H1 (cell line): ENCODE results near the gene KCNMA1. TPM values are rescaled to one million over a fixed set of nuclear protein-coding genes. Genes with fewer than 3 reads are reported as not detected.
A peak's percentile ranks its signal among the peaks of the same experiment; 100 is the strongest.

Experiments
- CTCF ChIA-PET: fragments of 300-600 bp; sonication (Branson Sonifier 250); formaldehyde crosslinking; loops from one replicate; lab custom pipeline; 2021; ENCODE audit not compliant: partially characterized antibody; lab: Charles Lee
- POLR2A ChIA-PET: fragments of 300-600 bp; sonication (Branson Sonifier 250); formaldehyde crosslinking; loops from one replicate; lab custom pipeline; 2021; ENCODE audit warnings: inconsistent platforms; ENCODE audit not compliant: partially characterized antibody; lab: Charles Lee
- DNase-seq, 2 experiments: peaks; one replicate each; pipeline versions ENCODE4 v3.0.0 to v3.0.0-alpha.2; 2010 to 2022; ENCODE audit warnings: low spot score in 2 of 2, low read depth in 1 of 2, mixed read lengths in 1 of 2
- FAIRE-seq: peaks from 2 replicates; lab custom pipeline; 2011; peaks lifted over from hg19 to GRCh38; lab: Jason Lieb, UNC
- H2AFZ ChIP-seq: 2 replicates; pipeline ENCODE4 v1.8.1; 2012; ENCODE audit warnings: low read length, inconsistent platforms
- H2AK5ac ChIP-seq: 2 replicates; pipeline ENCODE4 v1.6.1; 2013; ENCODE audit warnings: low read depth, low read length
- H2BK120ac ChIP-seq: replicated peaks from 2 replicates; pipeline ENCODE3; 2013; ENCODE audit warnings: low read depth, low read length, inconsistent platforms
- H2BK12ac ChIP-seq: 2 replicates; pipeline ENCODE4 v1.6.1; 2013; ENCODE audit warnings: low read depth, low read length
- H2BK15ac ChIP-seq: 2 replicates; pipeline ENCODE4 v1.6.1; 2013; ENCODE audit warnings: low read length
- H2BK20ac ChIP-seq: 2 replicates; pipeline ENCODE4 v1.6.1; 2013; ENCODE audit warnings: low read length
- H2BK5ac ChIP-seq: 2 replicates; pipeline ENCODE4 v1.6.1; 2013; ENCODE audit warnings: low read depth, low read length
- H3K14ac ChIP-seq: 2 replicates; pipeline ENCODE4 v1.6.1; 2013; ENCODE audit warnings: inconsistent platforms; ENCODE audit not compliant: insufficient read length
- H3K18ac ChIP-seq: 2 replicates; pipeline ENCODE4 v1.6.1; 2013; ENCODE audit warnings: low read length; ENCODE audit errors: extremely low read depth
- H3K23ac ChIP-seq: 2 replicates; pipeline ENCODE4 v1.6.1; 2013; ENCODE audit warnings: inconsistent platforms; ENCODE audit not compliant: insufficient read length
- H3K23me2 ChIP-seq: 2 replicates; pipeline ENCODE4 v1.6.1; 2013; ENCODE audit warnings: low read depth, low read length
- H3K27ac ChIP-seq: 2 replicates; pipeline ENCODE4 v1.6.1; 2011; ENCODE audit warnings: low read depth, low read length, inconsistent platforms
- H3K27me3 ChIP-seq, 4 experiments: replicated peaks in 1 of 4; 1 replicate in 1 of 4; 2 replicates in 3 of 4; pipeline versions ENCODE4 v1.6.1 to v1.8.1; 2011 to 2013; ENCODE audit warnings: low read length in 3 of 4, mild to moderate bottlenecking in 3 of 4, inconsistent platforms in 2 of 4, mixed read lengths in 2 of 4, moderate library complexity in 1 of 4; ENCODE audit not compliant: control insufficient read depth in 3 of 4, insufficient read depth in 3 of 4; ENCODE audit errors: extremely low read depth in 1 of 4
- H3K36me3 ChIP-seq, 4 experiments: 2 replicates each; pipeline versions ENCODE4 v1.6.1 to v1.8.1; 2011 to 2013; ENCODE audit warnings: mild to moderate bottlenecking in 4 of 4, low read length in 3 of 4, moderate library complexity in 2 of 4, control low read depth in 1 of 4, inconsistent platforms in 1 of 4; ENCODE audit not compliant: insufficient read depth in 4 of 4, control insufficient read depth in 2 of 4
- H3K4ac ChIP-seq: replicated peaks from 2 replicates; pipeline ENCODE3; 2013; ENCODE audit warnings: low read length, low read depth, mixed read lengths, inconsistent platforms; ENCODE audit not compliant: insufficient read length
- H3K4me1 ChIP-seq, 4 experiments: replicated peaks in 1 of 4; 1 replicate in 1 of 4; 2 replicates in 3 of 4; pipeline versions ENCODE4 v1.6.1 to v1.8.1; 2011 to 2013; ENCODE audit warnings: low read length in 3 of 4, inconsistent platforms in 2 of 4, mixed read lengths in 1 of 4; ENCODE audit not compliant: insufficient read depth in 4 of 4, control insufficient read depth in 3 of 4
- H3K4me2 ChIP-seq, 2 experiments: 2 replicates each; pipeline versions ENCODE4 v1.6.1 to v1.8.1; 2011 to 2013; ENCODE audit warnings: low read depth in 2 of 2, low read length in 2 of 2, control low read depth in 1 of 2, inconsistent platforms in 1 of 2, mild to moderate bottlenecking in 1 of 2; ENCODE audit not compliant: insufficient read depth in 1 of 2
- H3K4me3 ChIP-seq, 4 experiments: fragments of 200-600, 300-600 bp in 1 of 4; sonication (generic), shearing (Covaris generic), sonication (Bioruptor Twin) in 1 of 4; 2 replicates each; pipeline versions ENCODE4 v1.5.1 to v1.8.1; 2011 to 2016; ENCODE audit warnings: low read length in 4 of 4, low read depth in 3 of 4, control low read depth in 2 of 4, inconsistent platforms in 2 of 4, mild to moderate bottlenecking in 2 of 4, mixed read lengths in 1 of 4, moderate library complexity in 1 of 4; ENCODE audit not compliant: insufficient read depth in 2 of 4; ENCODE audit errors: extremely low read depth in 1 of 4
- H3K56ac ChIP-seq: replicated peaks from 2 replicates; pipeline ENCODE3; 2013; ENCODE audit warnings: low read depth, mild to moderate bottlenecking, mixed read lengths, low read length, inconsistent platforms; ENCODE audit not compliant: insufficient read length
- H3K79me1 ChIP-seq: 2 replicates; pipeline ENCODE4 v1.6.1; 2013; ENCODE audit warnings: low read depth, low read length, control low read depth
- H3K79me2 ChIP-seq, 2 experiments: 2 replicates each; pipeline versions ENCODE4 v1.6.1 to v1.8.1; 2012 to 2013; ENCODE audit warnings: low read length in 2 of 2, mild to moderate bottlenecking in 2 of 2, inconsistent platforms in 1 of 2; ENCODE audit not compliant: insufficient read depth in 2 of 2, control insufficient read depth in 1 of 2
- H3K9ac ChIP-seq, 4 experiments: replicated peaks in 1 of 4; 1 replicate in 1 of 4; 2 replicates in 3 of 4; pipeline versions ENCODE4 v1.6.1 to v1.8.1; 2011 to 2013; ENCODE audit warnings: low read depth in 3 of 4, low read length in 3 of 4, control low read depth in 2 of 4, mild to moderate bottlenecking in 2 of 4, moderate library complexity in 2 of 4, inconsistent platforms in 1 of 4; ENCODE audit errors: extremely low read depth in 1 of 4
- H3K9me3 ChIP-seq, 2 experiments: 2 replicates each; pipeline versions ENCODE4 v1.6.1 to v1.8.1; 2012 to 2013; ENCODE audit warnings: mild to moderate bottlenecking in 2 of 2, moderate library complexity in 2 of 2, control low read depth in 1 of 2, inconsistent platforms in 1 of 2, low read depth in 1 of 2, low read length in 1 of 2, mixed read lengths in 1 of 2; ENCODE audit not compliant: insufficient read depth in 2 of 2
- H4K20me1 ChIP-seq, 2 experiments: replicated peaks in 1 of 2; 2 replicates each; pipeline versions ENCODE3 to v1.8.1; 2011 to 2013; ENCODE audit warnings: inconsistent platforms in 2 of 2, low read length in 2 of 2, mild to moderate bottlenecking in 1 of 2; ENCODE audit not compliant: insufficient read depth in 2 of 2, control insufficient read depth in 1 of 2
- H4K5ac ChIP-seq: 2 replicates; pipeline ENCODE4 v1.6.1; 2013; ENCODE audit warnings: low read length, low read depth, mixed read lengths, inconsistent platforms; ENCODE audit not compliant: insufficient read length
- H4K8ac ChIP-seq: 2 replicates; pipeline ENCODE4 v1.8.0; 2013; ENCODE audit warnings: mild to moderate bottlenecking, moderate library complexity, low read length, inconsistent platforms; ENCODE audit not compliant: insufficient read depth; ENCODE audit errors: extremely low read depth
- H4K91ac ChIP-seq: replicated peaks from 2 replicates; pipeline ENCODE3; 2013; ENCODE audit warnings: low read length, mixed read lengths, inconsistent platforms; ENCODE audit not compliant: insufficient read length
- E2F6 ChIP-seq: IDR thresholded peaks from 2 replicates; pipeline ENCODE4 v1.6.1; 2012; ENCODE audit warnings: inconsistent platforms
- MAX ChIP-seq: IDR thresholded peaks from 2 replicates; pipeline ENCODE4 v1.6.1; 2012; ENCODE audit warnings: inconsistent platforms
- USF2 ChIP-seq: IDR thresholded peaks from 2 replicates; pipeline ENCODE4 v1.6.1; 2011; ENCODE audit warnings: low read length, improper control_type of control experiment
- WGBS, 2 experiments: shearing (Covaris generic) in 1 of 2; methylation state at CpG; one replicate each; pipeline versions ENCODE4 v1.1.6 to v1.1.7; 2013 to 2015; ENCODE audit warnings: low lambda C conversion rate in 2 of 2, mixed read lengths in 2 of 2, inconsistent platforms in 1 of 2, low coverage in 1 of 2, missing lambda C conversion rate in 1 of 2; ENCODE audit not compliant: insufficient replicate concordance in 2 of 2, insufficient coverage in 1 of 2, insufficient read length in 1 of 2; ENCODE audit errors: extremely low coverage in 1 of 2, missing lambda C conversion rate in 1 of 2; 5-methylcytosine and 5-hydroxymethylcytosine counted together
- polyA plus RNA-seq, 7 experiments: library from polyadenylated mRNA; depleted of rRNA in 3 of 7; stranded (reverse) in 5 of 7; unstranded in 2 of 7; fragments of >200 nt in 5 of 7; fragments of 200-250 nt in 2 of 7; gene quantifications; 1 replicate in 5 of 7; 2 replicates in 1 of 7; 4 replicates in 1 of 7; pipeline versions ENCODE4 v1.2.1 to v1.2.3, GENCODE V29; 2011 to 2013; ENCODE audit warnings: missing spikeins in 2 of 7, mixed read lengths in 2 of 7
- total RNA-seq: library from RNA; stranded (reverse); fragmentation: NEBNext Ultra II Directional; extraction: Animal tissue kit (Norgen Biotek cat#: 25700); gene quantifications from 2 replicates; pipeline ENCODE4 v1.2.1, GENCODE V29; 2021

Gene KCNMA1
- total and polyA plus RNA-seq, 2 of the 8 experiments (the other 6 are each of a cell fraction or from before 2014, with no cell fraction given): 10.2 to 11.1 TPM

DNA sequence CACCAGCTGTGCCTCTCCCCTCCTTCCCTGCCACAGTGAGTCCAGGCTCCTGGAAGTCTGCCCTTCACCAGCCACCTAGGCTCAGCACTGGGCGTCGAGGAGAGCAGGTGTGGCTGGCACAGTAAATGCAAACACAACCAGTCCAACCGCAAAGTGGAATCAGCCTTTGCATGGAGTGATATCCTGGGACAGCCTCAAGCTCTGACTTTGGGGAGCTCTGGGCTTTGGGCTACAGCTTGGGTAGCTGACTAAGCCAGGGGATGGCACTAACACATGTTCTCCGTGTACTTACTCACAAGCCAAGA is 312.4 kb downstream of the KCNMA1 start:
- Histone ChIP-seq H4K20me1 (no peaks in the 10 kb centered on the region), H3K56ac (no peak overlapping the region), H2BK5ac (no peak overlapping the region), H3K79me1 (no peaks in the 10 kb centered on the region), H4K5ac (no peak overlapping the region), H3K18ac (no peak overlapping the region), H4K91ac (no peak overlapping the region), H3K23me2 (no peaks in the 10 kb centered on the region), H2BK120ac (no peak overlapping the region), H2BK12ac (peak overlapping the region; percentile 41; the same call in 1 of the 2 replicates), H2BK20ac (no peak overlapping the region), H3K4me3 (no peak overlapping the region), H2BK15ac (no peak overlapping the region), H3K4me2 (peak overlapping the region in 1 of 2 experiments; percentile 26; a peak in 2 of 4 replicates), H3K4ac (no peak overlapping the region), H3K36me3 (no peaks in the 10 kb centered on the region), H3K9ac (no peak overlapping the region), H3K9me3 (no peaks in the 10 kb centered on the region), H2AFZ (no peak overlapping the region), H3K27ac (no peak overlapping the region), H3K14ac (no peak overlapping the region), H2AK5ac (no peak overlapping the region), H3K4me1 (peaks cover 0 to 18% (median 6%) of the 10 kb centered on the region in 4 experiments; a peak in 4 of 7 replicates), H4K8ac (no peak overlapping the region), H3K79me2 (no peaks in the 10 kb centered on the region), H3K23ac (no peak overlapping the region), H3K27me3 (no peaks in the 10 kb centered on the region)
- TF ChIP-seq USF2 (no peak), MAX (peak; percentile 30; the same call in 1 of the 2 replicates), E2F6 (0 out of 2 replicates have a peak, but pooled peaks have one; percentile 14)
- ChIA-PET POLR2A (no interaction called here), CTCF (interaction anchor here (0.6 to 1.4 kb wide), 6 partner anchors 27 to 160 kb away, joined by 3 to 5 read pairs (median 3); no protein-coding TSS in a partner anchor)
- FAIRE-seq: no peak
- WGBS, 2 experiments: 58% methylated on average over 4 of the region's 4 CpGs; no CpG with 5 or more reads in 1 of the 2 experiments
- no peak for DNase-seq
